Skin epidermis (tissue), 12 donors: ENCODE measurements around the gene TERT.
"Not testable (repeated sequence)": the region's sequence is repeated elsewhere in the genome, so short reads cannot be mapped to it uniquely, and the experiment has no call there.

Experiments used
- H3K27ac ChIP-seq, 21 experiments: fragments of 200-600 bp; sonication (generic) in 11 of 21; one replicate each; pipeline ENCODE4 v1.5.0; 2020; ENCODE audit warnings: mild to moderate bottlenecking in 3 of 21, inconsistent platforms in 2 of 21, moderate library complexity in 2 of 21
- H3K4me3 ChIP-seq, 7 experiments: fragments of 200-600 bp; sonication (generic) in 2 of 7; one replicate each; pipeline ENCODE4 v1.5.0; 2020; ENCODE audit warnings: inconsistent platforms in 2 of 7, mild to moderate bottlenecking in 2 of 7, moderate library complexity in 1 of 7

The TERT gene

DNA sequence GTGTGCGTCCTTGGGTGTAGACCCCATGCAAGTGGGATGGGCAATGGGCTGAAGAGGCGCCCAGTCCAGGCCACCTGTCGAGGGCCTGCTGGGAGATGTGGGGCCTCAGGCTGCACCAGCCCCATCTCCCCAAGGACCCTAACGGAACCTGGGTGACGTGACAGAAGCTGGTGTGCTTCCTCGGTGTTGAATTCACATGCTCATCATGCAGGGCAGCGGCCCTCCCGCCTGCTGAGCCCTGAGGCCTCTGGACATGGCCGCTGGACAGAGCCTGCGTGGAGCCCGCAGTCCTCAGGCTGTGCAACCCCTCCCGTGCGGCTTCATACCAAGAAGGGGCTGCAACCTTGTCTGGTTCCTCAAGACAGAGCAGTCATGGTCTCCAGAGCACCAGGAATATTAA, 26.8 kb downstream of the TERT start:
- H3K27ac ChIP-seq: no peak overlapping the region
- H3K4me3 ChIP-seq: no peak overlapping the region

DNA sequence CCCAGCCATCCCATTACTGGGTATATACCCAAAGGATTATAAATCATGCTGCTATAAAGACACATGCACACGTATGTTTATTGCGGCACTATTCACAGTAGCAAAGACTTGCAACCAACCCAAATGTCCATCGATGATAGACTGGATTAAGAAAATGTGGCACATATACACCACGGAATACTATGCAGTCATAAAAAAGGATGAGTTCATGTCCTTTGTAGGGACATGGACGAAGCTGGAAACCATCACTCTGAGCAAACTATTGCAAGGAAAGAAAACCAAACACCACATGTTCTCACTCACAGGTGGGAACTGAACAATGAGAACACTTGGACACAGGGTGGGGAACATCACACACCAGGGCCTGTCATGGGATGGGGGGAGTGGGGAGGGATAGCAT, 27.4 kb downstream of the TERT start:
- H3K4me3 ChIP-seq, H3K27ac ChIP-seq: not testable (repeated sequence)

DNA sequence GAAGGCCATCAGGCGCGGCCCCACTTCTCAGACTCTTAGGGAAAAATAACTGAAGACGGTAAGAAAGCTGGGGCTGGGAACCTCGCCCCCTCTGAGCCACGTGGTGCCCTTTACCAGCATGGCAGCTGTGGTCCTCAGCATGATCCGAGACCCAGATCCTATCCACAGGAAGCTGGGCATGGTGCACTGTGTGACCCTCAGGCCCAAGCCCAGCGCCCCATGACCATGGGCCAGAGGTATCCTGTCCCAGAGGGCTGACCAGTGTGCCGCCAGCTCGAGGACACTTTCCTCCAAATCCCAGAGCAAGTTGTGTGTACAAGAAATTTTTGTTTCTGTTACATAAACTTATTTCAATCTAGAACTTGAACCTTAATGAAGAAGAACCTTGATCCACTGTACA, 28.1 kb downstream of the TERT start:
- Histone ChIP-seq H3K27ac (no peak overlapping the region), H3K4me3 (no peak overlapping the region)

DNA sequence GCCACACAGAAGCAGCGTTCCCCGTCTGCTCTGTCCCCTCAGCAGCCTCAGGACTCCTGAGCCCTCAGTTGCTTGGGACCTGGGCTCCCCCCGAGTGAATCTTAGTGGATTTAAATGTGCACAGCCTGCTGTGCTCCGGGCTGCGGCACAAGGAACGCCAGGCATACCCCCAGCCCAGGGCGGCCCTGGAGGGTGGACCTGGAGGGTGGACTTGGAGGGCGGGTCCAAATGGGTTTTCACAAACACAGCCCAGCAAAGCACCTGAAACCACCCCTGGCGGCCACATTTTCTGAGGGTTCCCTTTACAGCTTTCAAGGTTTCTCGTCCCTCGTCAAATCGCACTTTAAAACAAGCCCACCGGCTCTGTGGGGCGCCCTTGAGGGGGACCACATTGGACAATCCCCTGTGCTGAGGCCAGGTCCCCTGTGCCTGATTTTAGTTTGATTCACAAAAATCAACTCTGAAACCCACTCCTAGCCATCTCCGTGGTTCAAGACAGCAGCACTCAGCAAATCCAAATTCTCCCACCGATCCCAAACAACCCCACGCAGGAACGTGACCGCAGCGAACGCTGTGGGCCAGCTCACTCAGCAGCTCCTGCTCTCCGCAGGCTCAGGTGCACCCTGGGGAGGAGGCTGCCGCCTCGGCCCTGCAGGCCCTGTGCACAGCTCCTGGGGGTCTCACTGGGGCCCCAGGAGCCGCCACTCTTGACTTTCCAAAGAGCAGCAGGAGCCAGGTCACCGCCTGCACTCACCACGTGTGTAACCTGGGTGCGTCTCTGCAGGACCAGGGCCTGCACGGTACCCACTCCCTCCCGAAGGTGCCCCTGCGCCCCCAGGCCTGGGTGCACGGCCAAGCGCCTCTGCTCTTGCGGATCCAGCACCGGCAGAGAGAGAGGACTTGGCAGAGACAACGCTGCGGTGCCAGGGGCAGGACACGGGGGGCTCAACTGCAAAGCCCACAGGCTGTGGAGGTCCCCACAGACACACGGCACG, 29.1 kb downstream of the TERT start:
- no peak overlapping the region for H3K27ac ChIP-seq
- no peak overlapping the region for H3K4me3 ChIP-seq

DNA sequence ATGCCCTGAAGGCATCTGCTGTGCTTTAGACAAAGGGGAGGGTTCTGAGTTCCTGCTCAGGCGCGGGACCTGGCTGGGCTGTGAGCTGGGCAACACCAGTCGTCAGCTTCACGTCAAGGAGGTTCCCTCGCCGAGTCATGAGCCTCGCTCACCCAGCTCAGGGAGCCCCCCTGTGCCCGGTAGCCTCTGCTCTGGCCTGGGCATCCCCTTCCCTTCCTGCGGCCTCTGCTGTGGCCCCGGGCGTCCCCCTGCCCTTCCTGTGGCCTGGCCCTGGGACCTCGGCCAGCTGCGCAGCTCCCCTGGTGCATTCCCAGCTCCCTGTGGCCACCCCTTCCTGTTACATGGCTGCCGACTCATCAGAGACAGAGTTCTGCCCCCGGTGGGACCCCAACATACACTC, 29.8 kb downstream of the TERT start:
- no peak overlapping the region for H3K4me3 ChIP-seq

DNA sequence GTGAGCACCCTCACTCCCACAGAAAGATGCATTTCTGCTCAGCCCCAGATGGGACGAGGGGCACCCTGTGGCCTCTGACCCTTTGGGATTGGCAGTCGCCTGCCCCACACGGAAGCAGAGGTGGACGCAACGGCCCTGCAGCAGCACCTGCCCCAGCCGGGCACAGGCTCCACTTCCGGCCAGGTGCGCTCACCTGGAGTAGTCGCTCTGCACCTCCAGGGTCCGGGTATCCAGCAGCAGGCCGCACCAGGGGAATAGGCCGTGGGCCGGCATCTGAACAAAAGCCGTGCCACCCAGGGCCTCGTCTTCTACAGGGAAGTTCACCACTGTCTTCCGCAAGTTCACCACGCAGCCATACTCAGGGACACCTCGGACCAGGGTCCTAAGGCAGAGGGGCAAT, 30.7 kb downstream of the TERT start:
- no peak overlapping the region for H3K4me3 ChIP-seq
- no peak overlapping the region for H3K27ac ChIP-seq

More for the DNA sequence above, 29.8 kb downstream of the TERT start:
- no peak overlapping the region for H3K27ac ChIP-seq

DNA sequence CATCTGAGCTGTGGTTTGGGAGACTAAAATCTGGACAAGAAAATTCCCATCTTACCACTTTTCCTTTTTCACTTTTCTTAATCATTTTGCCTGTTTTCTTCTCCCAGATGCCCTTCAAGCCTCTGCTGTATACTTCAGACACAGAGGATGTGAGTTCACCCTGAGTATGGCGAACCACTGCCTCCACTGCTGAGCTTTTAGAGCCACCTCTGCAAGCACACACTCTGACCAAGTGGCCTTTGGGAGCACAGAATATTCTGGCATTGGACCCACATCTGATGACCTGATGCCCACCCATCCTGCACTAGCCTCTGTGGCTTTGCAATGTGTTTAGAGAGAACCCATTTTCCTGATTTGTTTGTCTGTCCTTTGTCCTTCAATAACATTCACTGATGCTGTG, 32.5 kb downstream of the TERT start:
- Histone ChIP-seq H3K4me3 (no peak overlapping the region), H3K27ac (no peak overlapping the region)

DNA sequence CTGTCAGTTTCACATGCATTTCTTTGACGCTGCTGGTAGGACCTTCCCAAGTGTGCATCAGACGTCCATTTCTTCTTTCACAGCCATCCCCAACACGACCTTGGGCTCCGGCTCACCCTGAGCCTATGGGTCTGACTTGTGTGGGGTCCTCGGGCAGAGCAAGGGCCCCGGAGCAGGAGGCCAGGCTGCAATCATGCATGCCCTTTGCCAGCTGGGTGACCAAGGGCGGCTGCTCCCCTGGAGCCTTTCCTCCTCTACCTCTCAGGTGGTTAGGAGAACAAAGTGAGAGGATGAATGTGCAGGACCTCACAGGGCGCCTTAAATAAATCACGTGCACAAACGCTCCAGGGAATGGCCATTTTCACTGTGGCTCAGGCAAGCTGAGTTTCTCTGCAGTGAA, 33.2 kb downstream of the TERT start:
- Histone ChIP-seq H3K27ac (no peak overlapping the region), H3K4me3 (no peak overlapping the region)

DNA sequence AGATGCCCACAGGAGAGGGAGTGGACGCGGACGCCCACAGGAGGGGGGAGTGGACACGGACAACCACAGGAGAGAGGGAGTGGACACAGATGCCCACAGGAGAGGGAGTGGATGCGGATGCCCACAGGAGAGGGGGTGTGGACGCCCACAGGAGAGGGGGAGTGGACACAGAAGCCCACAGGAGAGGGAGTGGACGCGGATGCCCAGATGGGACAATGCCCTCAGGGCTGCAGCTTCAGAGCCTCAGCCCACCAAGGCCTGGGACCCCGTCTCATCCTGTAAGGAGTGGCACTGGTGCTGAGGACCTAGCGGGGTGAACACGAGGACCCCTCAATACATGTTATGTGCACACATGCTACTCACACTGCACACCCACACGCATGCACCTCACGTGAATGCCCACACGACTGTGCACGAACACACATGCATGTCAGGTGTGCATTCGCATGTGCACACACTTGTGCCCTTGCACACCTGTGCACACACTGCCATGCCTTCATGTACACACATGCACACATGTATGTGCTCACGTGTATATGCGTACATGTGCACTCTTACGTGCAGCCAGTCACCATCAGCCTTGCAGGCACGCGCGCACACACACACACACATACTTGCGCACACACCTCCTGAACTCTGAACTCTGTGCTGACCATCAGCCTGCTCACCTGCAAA, 34.9 kb downstream of the TERT start:
- no peak overlapping the region for H3K27ac ChIP-seq
- no peak overlapping the region for H3K4me3 ChIP-seq

DNA sequence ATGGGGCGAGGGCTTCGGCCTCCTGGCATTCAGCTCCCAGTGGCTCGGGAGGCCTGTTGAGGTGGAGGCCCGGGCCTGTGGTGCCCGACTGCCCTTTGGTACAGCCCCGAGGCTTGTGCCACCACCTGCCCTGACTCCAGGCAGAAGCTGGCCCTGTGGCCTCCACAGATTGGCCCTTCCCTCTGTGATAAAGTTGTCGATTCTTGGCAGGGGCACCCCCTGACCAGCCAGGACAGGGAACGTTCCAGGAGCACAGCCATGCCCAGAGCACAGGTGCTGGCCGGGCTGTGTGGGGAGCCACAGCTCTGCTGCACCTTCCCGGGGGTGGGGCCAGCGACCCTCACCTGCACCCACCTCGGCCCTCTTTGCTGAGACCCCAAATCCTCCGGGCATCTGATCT, 37.0 kb downstream of the TERT start:
- H3K27ac ChIP-seq: no peak overlapping the region
- H3K4me3 ChIP-seq: no peak overlapping the region

DNA sequence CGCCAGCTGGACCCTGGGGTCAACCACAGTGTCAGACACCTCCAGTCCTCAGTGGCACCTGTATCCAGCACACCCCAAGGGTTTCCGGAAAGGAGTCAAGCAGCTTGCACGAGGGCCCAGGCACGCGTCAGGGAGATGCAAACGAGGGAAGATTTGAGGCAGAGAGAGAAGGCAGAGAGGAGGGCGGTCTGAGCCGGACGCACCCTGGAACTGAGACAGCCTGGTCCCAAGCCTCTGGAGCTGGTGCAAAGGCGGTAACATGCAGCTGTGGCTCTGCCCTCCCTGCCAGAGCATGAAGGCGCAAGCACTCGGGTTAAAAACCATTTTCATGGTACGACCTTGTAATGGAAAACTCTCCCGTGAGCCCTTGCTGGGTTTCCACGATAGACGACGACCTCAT, 37.5 kb downstream of the TERT start:
- no peak overlapping the region for H3K27ac ChIP-seq
- no peak overlapping the region for H3K4me3 ChIP-seq

DNA sequence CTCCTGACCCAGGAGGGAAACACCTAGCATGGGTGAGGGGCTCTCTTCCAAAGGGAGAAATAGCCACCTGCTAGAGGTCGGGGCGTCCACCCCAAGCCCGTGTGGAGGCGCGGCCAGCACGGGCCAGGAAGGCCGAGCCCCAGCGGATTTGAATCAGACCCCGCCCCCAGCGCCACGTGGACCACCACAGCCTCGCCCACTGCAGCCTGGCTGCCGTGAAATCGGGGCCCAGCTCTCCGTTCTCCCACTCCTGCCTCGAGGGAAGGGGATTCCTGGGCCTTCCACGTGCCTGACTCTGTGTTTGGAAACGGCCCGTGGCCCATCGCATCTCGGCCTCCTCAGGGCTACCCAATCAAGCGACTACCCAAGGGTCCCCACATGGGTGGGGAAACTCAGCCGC, 38.1 kb downstream of the TERT start:
- Histone ChIP-seq H3K27ac (no peak overlapping the region), H3K4me3 (no peak overlapping the region)

DNA sequence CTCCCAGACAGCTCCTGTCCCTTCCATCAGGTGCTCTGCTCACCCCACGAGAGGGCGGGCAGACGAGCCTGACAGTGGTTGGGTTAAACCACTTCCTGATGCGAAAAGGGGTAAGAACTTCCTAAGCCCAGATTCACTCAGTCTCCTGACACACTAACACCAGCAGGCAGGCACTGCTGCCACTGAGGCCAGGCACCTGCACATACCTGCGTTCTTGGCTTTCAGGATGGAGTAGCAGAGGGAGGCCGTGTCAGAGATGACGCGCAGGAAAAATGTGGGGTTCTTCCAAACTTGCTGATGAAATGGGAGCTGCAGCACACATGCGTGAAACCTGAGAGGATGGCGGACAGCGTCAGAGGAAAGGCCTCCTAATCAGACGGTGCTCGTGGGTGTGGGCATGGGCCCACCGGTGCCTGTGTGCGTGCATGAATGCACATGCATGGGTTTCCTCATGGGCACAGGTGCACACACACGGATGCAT, 39.7 kb downstream of the TERT start:
- Histone ChIP-seq H3K27ac (no peak overlapping the region), H3K4me3 (no peak overlapping the region)

DNA sequence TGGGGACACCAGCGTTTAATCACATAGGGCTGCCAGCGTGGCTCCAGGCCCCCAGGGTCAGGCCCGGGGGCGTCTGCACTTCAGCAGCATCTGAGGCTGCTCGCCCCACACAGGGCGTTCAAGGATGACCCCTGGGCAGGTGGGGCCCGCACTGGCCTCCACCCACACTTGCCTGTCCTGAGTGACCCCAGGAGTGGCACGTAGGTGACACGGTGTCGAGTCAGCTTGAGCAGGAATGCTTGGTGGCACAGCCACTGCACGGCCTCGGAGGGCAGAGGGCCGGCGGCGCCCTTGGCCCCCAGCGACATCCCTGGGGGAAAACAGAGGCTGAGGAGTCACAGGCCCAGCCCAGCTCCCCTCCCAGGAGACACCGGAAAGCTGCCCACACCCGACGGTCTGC, 40.7 kb downstream of the TERT start:
- no peak overlapping the region for H3K4me3 ChIP-seq
- no peak overlapping the region for H3K27ac ChIP-seq

DNA sequence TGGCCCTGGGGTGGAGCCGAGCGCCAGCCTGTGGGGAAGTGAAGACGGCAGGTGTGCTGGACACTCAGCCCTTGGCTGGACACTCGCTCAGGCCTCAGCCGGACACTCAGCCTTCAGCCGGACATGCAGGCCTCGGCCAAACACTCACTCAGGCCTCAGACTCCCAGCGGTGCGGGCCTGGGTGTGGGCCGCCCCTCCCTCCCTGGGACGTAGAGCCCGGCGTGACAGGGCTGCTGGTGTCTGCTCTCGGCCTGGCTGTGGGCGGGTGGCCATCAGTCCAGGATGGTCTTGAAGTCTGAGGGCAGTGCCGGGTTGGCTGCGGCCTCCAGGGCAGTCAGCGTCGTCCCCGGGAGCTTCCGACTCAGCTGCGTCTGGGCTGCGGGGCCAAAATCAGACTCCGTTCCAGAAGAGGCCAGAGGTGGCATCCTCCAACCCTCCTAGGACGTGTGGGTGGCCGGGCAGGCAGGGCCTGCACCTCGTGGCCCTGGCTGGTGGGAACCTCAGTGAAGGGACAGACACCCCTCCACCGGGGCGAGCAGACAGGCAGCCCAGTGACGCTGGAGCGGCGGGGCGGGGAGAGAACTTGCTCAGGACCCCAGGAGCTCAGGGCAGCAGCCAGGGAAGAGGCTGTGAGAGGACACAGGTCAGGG, 41.3 kb downstream of the TERT start:
- Histone ChIP-seq H3K27ac (no peak overlapping the region), H3K4me3 (no peak overlapping the region)

DNA sequence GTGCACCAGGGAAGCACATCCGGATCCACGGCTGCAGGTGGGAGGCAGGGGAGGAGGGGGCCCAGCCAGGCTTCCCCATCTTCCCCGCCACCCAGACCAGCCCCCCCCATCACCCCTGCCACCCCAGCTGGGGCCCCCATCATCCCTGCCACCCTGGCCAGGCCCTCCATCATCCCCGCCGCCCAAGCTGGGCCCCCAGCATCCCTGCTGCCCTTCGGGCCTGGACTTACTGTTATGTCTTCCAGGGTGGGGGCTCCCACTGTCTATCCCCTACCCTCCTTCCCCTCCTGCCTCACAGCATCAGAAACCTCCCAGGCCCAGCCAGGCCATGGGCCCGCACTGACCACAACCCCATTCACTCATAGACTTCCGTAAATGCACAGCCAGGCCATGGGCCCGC, 42.2 kb downstream of the TERT start:
- H3K27ac ChIP-seq: no peak overlapping the region

DNA sequence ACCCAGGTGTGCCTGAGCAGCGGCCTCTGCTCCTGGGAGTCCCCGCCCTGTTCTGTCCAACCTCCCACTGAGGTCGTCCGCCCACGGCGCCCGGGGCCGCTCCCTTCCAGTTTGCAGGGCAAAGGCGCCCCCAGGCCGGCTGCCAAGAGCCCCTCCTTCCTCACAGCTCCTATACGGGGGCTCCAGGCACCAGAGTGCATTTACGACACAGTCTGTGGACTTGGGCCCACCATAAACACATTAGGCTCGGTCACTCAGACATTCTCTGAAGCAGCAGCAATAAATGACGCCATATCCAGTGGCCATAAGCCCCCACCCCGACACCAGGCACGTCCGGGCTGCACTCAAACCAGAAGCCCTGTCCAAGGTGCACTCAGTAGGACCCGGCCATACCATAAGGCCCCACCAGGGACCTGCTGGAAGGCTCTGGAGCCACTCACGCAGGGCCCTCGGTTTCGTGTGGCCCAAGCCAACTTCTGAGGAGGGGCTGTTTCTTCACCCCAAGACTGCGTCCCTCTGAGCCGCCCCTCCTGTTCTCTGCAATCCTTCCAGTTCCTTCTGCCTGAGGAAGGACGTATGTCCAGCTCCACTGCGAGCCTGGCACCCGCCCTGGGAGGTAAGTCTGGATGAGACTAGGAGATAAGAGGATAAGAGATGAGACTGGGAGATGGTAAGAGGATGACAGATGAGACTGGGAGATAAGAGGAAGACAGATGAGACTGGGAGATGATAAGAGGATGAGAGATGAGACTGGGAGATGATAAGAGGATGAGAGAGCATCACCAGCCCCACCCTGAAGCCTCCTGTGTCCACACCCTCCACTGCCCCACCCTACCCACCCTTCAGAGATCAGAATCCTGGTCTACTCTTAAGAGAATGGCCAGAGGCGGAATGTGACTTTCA, 42.9 kb downstream of the TERT start:
- H3K4me3 ChIP-seq: no peak overlapping the region
- no peak overlapping the region for H3K27ac ChIP-seq

More for the DNA sequence above, 42.2 kb downstream of the TERT start:
- no peak overlapping the region for H3K4me3 ChIP-seq

DNA sequence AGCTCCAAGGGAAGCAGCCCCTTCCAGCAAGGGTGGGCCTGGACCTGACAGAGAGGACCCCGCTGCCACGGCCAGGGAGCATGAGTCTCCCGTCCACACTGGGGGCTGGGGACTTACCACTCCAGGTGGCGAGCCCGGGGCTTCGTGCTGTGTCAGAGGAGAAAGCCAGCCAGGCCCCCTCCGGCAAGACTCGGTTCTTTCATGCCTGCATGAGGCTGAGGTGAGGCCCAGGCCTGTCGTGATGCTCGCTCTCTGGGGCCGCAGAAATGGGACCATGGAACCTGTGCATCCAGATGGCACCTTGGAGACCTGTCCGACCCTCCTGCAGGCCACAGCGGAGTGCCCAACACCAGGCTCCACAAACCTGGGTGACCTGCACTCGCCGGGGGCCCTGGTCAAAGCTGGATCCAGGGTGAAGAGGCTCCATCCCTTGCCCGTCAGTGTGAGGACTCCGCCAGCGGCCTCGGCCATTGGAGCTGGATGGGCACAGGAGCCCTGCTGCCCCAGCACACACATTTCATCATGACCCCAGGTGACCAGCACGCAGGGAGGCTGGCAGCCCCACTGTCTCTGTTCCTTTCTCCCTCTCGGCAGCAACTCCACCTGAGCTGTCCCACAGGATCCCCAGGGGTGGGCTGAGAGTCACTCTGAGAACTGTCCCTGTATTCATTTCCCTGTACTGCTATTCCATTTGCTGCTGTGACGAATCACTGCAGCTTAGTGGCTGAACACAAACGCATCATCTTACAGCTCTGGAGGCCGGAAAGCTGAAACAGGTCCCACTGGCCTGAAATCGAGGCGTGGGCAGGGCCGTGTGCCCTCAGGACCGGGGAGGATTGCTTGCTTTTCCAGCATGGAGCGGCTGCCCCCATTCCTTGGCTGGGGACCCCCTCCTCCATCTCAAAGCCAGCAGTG, 45.2 kb downstream of the TERT start:
- Histone ChIP-seq H3K27ac (no peak overlapping the region), H3K4me3 (no peak overlapping the region)

DNA sequence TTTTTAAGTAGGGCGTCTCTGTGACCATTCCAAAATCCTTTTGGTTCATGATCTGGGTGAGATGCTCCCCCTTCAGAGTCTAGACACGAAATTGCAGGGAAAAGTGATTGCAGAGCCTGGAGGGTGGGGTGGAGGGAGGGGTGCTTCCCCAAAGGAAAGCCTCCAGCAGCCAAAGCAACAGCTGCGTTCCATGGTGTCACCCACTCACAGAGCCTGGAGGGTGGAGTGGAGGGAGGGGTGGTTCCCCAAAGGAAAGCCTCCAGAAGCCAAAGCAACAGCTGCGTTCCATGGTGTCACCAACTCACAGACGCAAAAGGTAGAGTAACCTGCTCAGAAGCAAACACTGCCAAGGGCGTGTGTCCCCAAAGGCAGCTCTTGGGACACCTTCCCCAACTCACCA, 47.1 kb downstream of the TERT start:
- Histone ChIP-seq H3K4me3 (no peak overlapping the region), H3K27ac (no peak overlapping the region)
